Testis (tissue), 3 donors: ENCODE results near the gene PXDC1. TPM values are rescaled to one million over a fixed set of nuclear protein-coding genes. Genes with fewer than 3 reads are reported as not detected.

Source experiments
- DNase-seq: peaks from one replicate; pipeline ENCODE4 v3.0.0-alpha.2; 2019
- H3K27ac ChIP-seq, 2 donors: fragments of 200-600 bp; sonication (generic); one replicate each; pipeline ENCODE4 v1.5.1; 2019
- H3K27me3 ChIP-seq: fragments of 200-600 bp; sonication (generic); one replicate; pipeline ENCODE4 v1.5.1; 2019
- H3K36me3 ChIP-seq: fragments of 200-600 bp; sonication (generic); one replicate; pipeline ENCODE4 v1.5.1; 2017; ENCODE audit warnings: low read depth; ENCODE audit errors: missing control alignments
- H3K4me1 ChIP-seq: fragments of 200-600 bp; sonication (generic); one replicate; pipeline ENCODE4 v1.5.1; 2019
- H3K4me3 ChIP-seq, 2 donors: fragments of 200-600 bp; sonication (generic); one replicate each; pipeline ENCODE4 v1.5.1; 2017 to 2019
- H3K9me3 ChIP-seq: fragments of 200-600 bp; sonication (generic); one replicate; pipeline ENCODE4 v1.5.1; 2017
- CTCF ChIP-seq, 3 experiments: fragments of 450-650 bp in 2 of 3; fragments of 200-600 bp in 1 of 3; sonication (generic) in 1 of 3; IDR thresholded peaks; one replicate each; pipeline ENCODE4 v1.5.1; 2016 to 2019; ENCODE audit warnings: antibody characterized with exemption in 3 of 3, mild to moderate bottlenecking in 2 of 3, moderate library complexity in 1 of 3
- POLR2A ChIP-seq: fragments of 450-650 bp; IDR thresholded peaks from one replicate; pipeline ENCODE4 v1.6.1; 2017; ENCODE audit warnings: antibody characterized with exemption, mild to moderate bottlenecking, moderate library complexity
- WGBS, 2 donors: methylation state at CpG; one replicate each; pipeline ENCODE4 v1.1.5; 2018; 5-methylcytosine and 5-hydroxymethylcytosine counted together
- intact Hi-C: fragments of 100-400 bp; cut with DNase I; formaldehyde crosslinking; loops from one replicate; pipeline ENCODE4 v1.15.1; 2023; ENCODE audit warnings: low total_unique reads
- polyA plus RNA-seq: library from polyadenylated mRNA; stranded (reverse); fragments of 350-450 nt; fragmentation: Illumina TruSeq; extraction: RNeasy Lipid Tissue Mini Kit (QIAGEN cat#74804); gene quantifications from one replicate; pipeline ENCODE4 v1.2.3, GENCODE V29; 2014; ENCODE audit warnings: low read depth, low replicate concordance; ENCODE audit not compliant: insufficient read depth
- total RNA-seq, 2 donors: library from RNA; depleted of rRNA; stranded (reverse); fragments of >200 nt; gene quantifications; one replicate each; pipeline ENCODE4 v1.2.3, GENCODE V29; 2016

The PXDC1 gene
- total and polyA plus RNA-seq, 3 donors from 2014 or later: 14.3 to 38.2 (median 16.9) TPM

- H3K27ac ChIP-seq: no peak overlapping the region
- no peaks in the 10 kb centered on the region for H3K27me3 ChIP-seq
- TF ChIP-seq CTCF (IDR thresholded peaks at IDR 0.05) (no peak), POLR2A (no peak)
- H3K36me3 ChIP-seq: no peaks in the 10 kb centered on the region
- H3K4me3 ChIP-seq: no peak overlapping the region
- intact Hi-C loops: loop anchor here (5.0 kb wide), 1 partner anchor 451 kb away; no protein-coding TSS in a partner anchor
- H3K9me3 ChIP-seq: no peaks in the 10 kb centered on the region
- H3K4me1 ChIP-seq: no peaks in the 10 kb centered on the region
- WGBS, 2 donors: 84 to 88% methylated on average over 17 of the region's 17 CpGs
- no peak for DNase-seq
Observed at GRCh38 chr6:3733321-3733925, 18.1 kb downstream of the PXDC1 start.

GRCh38 chr6:3732345-3733141 lies 19.0 kb downstream of the PXDC1 start:
- H3K4me1 ChIP-seq: no peaks in the 10 kb centered on the region

GRCh38 chr6:3731700-3732099 lies 19.8 kb downstream of the PXDC1 start:
- Histone ChIP-seq H3K36me3 (no peaks in the 10 kb centered on the region), H3K4me1 (no peaks in the 10 kb centered on the region), H3K9me3 (no peaks in the 10 kb centered on the region), H3K27ac (no peak overlapping the region), H3K4me3 (no peak overlapping the region), H3K27me3 (no peaks in the 10 kb centered on the region)
- intact Hi-C loops: loop anchor here (5.0 kb wide), 1 partner anchor 449 kb away; no protein-coding TSS in a partner anchor
- TF ChIP-seq CTCF (IDR thresholded peaks at IDR 0.05) (no peak), POLR2A (no peak)
- WGBS, 2 donors: 82 to 90% methylated on average over 7 of the region's 7 CpGs
- no peak for DNase-seq

More at GRCh38 chr6:3732345-3733141, 19.0 kb downstream of the PXDC1 start:
- TF ChIP-seq CTCF (IDR thresholded peaks at IDR 0.05) (peak; percentile 29 to 82 (median 71)), POLR2A (no peak)
- H3K9me3 ChIP-seq: no peaks in the 10 kb centered on the region
- H3K27me3 ChIP-seq: no peaks in the 10 kb centered on the region
- intact Hi-C loops: loop anchor here (5.0 kb wide), 1 partner anchor 450 kb away; no protein-coding TSS in a partner anchor
- H3K4me3 ChIP-seq: no peak overlapping the region
- no peaks in the 10 kb centered on the region for H3K36me3 ChIP-seq
- 34 to 55% methylated on average over 14 to 16 of the region's 16 CpGs for WGBS, 2 donors
- DNase-seq: peak; percentile 81
- no peak overlapping the region for H3K27ac ChIP-seq

GRCh38 chr6:3729603-3730344 lies 21.7 kb downstream of the PXDC1 start:
- Histone ChIP-seq H3K4me3 (no peak overlapping the region), H3K27me3 (no peaks in the 10 kb centered on the region), H3K27ac (no peak overlapping the region), H3K9me3 (no peaks in the 10 kb centered on the region), H3K4me1 (no peaks in the 10 kb centered on the region), H3K36me3 (no peaks in the 10 kb centered on the region)
- no peak for TF ChIP-seq POLR2A
- DNase-seq: no peak
- WGBS, 2 donors: 90 to 93% methylated on average over 9 of the region's 9 CpGs
- intact Hi-C loops: loop anchor here (5.0 kb wide), 1 partner anchor 447 kb away; no protein-coding TSS in a partner anchor

- 97 to 98% methylated on average over 11 of the region's 11 CpGs for WGBS, 2 donors
- no peaks in the 10 kb centered on the region for H3K9me3 ChIP-seq
- intact Hi-C loops: no loop called here
- DNase-seq: no peak
- no peaks in the 10 kb centered on the region for H3K4me1 ChIP-seq
- H3K4me3 ChIP-seq: no peak overlapping the region
- no peak for TF ChIP-seq CTCF (IDR thresholded peaks at IDR 0.05)
- no peak for TF ChIP-seq POLR2A
- no peaks in the 10 kb centered on the region for H3K27me3 ChIP-seq
- no peak overlapping the region for H3K27ac ChIP-seq
- H3K36me3 ChIP-seq: no peaks in the 10 kb centered on the region
Observed at GRCh38 chr6:3727593-3728108, 23.9 kb downstream of the PXDC1 start.
